Left ventricle myocardium superior (tissue), 1 donor: Measurements from ENCODE around the gene AMDHD2. TPM values are rescaled to one million over a fixed set of nuclear protein-coding genes. Genes with fewer than 3 reads are reported as not detected.

Experiments
- ATAC-seq: fragments of 200-7000 bp; cut with Tn5 transposase; one replicate; pipeline ENCODE4 v1.9.1; 2020; ENCODE audit warnings: mild to moderate bottlenecking, moderate library complexity
- DNase-seq: peaks from one replicate; pipeline ENCODE4 v3.0.0-alpha.2; 2020
- intact Hi-C: fragments of 100-400 bp; cut with micrococcal nuclease; formaldehyde crosslinking; loops from one replicate; pipeline ENCODE4 v1.11.0; 2022
- total RNA-seq: library from RNA; stranded (reverse); fragmentation: NEBNext Ultra II Directional; extraction: Animal tissue kit (Norgen Biotek cat#: 25700); gene quantifications from one replicate; pipeline ENCODE4 v1.2.1, GENCODE V29; 2021
- donor health status: DM: no; HTN: yes; CAD: no; lungs with severe emphysema.

The AMDHD2 gene
- total RNA-seq, 1 donor from 2014 or later, result 15.8 TPM

DNA sequence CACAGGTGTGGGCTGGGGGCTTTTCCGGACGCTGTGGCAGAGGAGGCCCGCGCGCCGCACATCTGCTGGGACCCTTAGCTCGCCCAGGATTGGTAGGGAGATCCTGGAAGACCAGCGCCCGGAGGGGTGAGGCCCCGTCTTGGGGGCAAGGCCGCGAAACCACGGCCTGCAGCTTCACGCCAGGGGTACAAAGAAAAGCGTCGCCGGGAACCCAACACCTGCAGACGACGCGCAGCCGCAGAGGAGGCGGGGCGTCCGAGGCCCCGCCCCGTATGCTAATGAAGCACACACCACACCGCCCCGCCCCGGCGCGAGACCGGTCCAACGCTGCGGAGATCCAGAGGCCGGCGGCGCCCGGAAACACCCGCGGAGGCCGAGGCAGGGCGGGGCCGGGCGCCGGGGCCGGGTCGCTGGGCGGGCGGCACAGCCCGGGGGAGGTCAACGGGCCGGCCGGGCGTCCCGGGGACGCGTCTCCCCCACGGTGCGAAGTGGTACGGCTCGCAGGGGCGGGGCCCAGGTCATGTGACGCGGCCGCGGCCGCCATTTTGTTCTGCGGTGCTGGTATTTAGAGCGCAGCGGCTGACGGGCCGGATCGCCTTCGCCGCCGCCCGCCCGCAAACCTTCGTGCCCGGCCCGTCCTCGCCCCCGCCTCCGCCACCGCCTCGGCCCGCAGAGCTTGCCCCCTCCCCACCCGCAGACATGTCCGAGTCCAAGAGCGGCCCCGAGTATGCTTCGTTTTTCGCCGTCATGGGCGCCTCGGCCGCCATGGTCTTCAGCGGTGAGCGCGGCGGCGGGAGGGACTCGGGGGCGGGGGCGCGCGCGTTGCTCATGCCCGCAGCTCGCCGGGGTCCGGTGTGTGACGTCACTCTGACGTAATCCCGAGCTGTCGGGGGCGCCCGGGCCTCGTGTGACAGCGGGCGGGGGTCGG, 6.5 kb upstream of the AMDHD2 start, which contains the start of gene ATP6V0C:
TSS of gene ATP6V0C (plus strand) at position 548 of the 928 bp plus-strand sequence. CDS start at position 700, 152 bp downstream.
- DNase-seq, result peak; percentile 98
- peak; percentile 89 for ATAC-seq
- intact Hi-C loops, result no loop called here

GRCh38 chr16:2514333-2515179, 5.6 kb upstream of the AMDHD2 start:
- DNase-seq, result no peak
- no peak for ATAC-seq
- intact Hi-C loops, result no loop called here

DNA sequence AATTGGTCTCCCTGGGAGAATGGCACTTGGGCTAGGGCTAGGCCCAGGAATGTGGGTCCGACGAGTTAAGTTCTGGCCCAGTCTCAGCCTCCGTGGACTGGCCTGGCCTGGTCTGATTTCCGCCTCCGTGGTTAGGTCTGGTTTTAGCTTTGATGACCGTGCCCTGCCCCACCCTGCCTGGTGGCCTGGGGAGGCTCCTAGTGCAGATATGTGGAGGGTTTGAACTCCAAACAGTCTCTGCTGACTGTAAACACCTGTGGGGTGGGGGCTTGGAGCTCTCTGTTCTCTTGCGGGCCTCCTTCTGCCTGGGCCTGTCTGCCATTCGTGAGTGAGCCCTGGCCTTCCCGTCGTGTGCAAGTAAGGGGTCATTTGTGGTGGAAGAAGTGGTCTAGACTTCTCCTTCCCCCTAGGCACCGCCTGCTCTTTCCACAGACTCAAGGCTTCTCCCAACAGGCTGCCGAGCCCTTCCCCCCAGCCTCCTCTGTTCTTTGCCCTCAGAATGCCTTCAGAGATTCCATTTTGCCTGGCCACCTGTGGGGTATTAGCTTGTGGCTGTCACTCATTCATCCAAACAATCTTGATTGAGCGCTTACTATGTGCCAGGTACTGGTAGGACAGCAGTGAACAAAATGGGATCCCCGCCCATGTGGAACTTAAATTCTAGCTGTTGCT, 4.9 kb upstream of the AMDHD2 start:
- no peak for DNase-seq
- intact Hi-C loops, result no loop called here

DNA sequence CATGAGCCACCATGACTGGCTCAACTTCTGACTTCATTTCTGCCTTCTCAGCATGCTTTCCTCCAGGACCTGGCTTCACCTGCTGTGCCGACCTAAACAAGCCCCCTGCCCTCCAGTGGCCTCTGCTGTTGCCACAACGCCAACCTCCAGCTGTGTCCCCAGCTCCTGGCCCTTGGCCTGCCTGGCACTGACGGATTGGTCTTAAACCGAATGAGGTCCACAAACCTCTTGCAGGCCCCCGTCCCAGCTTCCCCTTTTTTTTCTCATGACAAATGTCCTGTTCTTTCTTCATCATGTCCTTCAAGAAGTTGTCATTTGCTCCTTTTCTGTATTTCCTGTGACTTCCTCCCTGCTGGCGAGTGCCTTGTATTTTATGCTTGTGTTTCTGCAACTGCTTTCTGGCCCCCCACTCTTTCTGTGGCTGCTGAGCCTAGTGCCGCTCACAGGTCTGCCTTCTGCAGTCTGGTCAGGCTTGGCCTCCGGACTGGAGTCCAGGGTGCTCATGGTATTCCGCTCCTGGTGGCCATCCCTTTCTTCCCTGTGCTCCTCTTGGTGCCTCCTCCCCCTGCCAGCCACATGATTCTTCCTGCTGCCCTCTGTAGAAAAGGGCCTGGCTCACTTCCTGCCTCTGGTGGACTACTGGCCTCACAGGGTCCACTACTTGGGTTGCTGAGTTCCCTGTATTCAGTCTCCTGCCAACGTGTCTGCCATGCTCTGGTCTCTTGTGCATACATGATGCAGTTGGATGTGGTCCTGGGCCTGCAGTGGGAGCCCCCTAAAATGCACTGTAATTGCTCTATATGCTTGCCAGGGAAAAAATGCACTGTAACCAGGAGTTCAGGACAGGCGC, 3.6 kb upstream of the AMDHD2 start:
- DNase-seq (no peak), ATAC-seq (no peak)
- intact Hi-C loops, result no loop called here

More for the DNA sequence above, 4.9 kb upstream of the AMDHD2 start:
- no peak for ATAC-seq

GRCh38 chr16:2517954-2518605, 2.1 kb upstream of the AMDHD2 start:
- intact Hi-C loops, result no loop called here
- ATAC-seq (no peak), DNase-seq (no peak)

GRCh38 chr16:2518823-2519710, 1.1 kb upstream of the AMDHD2 start:
- ATAC-seq, result no peak

DNA sequence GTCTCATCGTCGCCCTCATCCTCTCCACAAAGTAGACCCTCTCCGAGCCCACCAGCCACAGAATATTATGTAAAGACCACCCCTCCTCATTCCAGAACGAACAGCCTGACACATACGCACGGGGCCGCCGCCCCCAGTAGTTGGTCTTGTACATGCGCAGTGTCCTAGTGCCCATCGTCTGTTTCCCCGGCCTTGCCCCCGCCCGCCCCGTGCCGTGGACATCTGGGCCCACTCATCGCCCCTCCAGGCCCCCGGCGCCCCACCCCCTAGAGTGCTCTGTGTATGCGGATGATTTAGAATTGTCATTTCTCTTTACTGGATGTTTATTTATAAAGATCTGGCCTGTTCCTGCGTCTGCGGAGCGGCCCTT, 475 bp upstream of the AMDHD2 start:
- DNase-seq (no peak), ATAC-seq (peak; percentile 5)
- intact Hi-C loops, result no loop called here

More at GRCh38 chr16:2518823-2519710, 1.1 kb upstream of the AMDHD2 start:
- intact Hi-C loops, result no loop called here
- DNase-seq, result peak; percentile 39

GRCh38 chr16:2520784-2521531, 787 bp downstream of the AMDHD2 start:
- ATAC-seq, result no peak
- no peak for DNase-seq

GRCh38 chr16:2523801-2524231, 3.6 kb downstream of the AMDHD2 start:
- DNase-seq (no peak), ATAC-seq (no peak)
- intact Hi-C loops, result no loop called here

More at GRCh38 chr16:2520784-2521531, 787 bp downstream of the AMDHD2 start:
- intact Hi-C loops, result no loop called here

GRCh38 chr16:2524339-2524938, 4.3 kb downstream of the AMDHD2 start:
- no peak for ATAC-seq
- DNase-seq, result no peak
- intact Hi-C loops, result no loop called here

GRCh38 chr16:2526135-2526534, 6.0 kb downstream of the AMDHD2 start:
- intact Hi-C loops, result no loop called here
- ATAC-seq (no peak), DNase-seq (no peak)

DNA sequence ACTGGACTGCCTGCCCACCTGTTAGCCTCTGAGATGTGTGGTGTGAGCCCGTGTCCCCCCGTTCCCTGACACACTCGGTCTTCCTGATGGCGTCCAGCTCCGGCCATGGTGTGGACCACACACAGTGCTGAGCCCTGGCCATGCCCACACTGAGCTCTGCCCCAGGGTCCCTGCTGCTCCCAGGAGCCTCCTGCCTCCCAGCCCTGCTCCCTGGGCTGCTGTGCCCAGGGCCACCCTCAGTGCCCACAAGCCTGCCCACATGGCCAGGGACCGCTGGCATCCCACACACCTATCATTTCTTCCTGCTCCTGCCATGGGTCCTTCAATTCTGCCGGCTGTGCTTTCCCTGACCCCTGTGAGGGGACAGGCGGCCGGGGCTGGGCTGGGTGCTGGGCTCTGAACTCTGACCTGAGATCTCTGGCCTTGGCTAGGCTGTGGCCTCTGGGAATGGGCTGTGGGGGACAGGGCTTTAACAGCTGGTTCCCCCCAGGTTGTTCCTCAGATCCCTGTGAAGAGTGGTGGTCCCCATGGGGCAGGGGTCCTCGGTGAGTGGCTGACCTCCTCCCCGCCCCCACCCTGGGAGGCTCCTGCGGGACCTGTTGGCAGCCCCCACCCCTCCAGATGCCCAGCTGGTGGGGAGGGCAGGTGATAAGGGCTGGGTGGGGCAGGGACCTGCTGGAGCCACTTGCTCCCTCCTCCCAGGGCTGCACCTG, 7.1 kb downstream of the AMDHD2 start:
- intact Hi-C loops, result no loop called here
- no peak for ATAC-seq
- DNase-seq, result no peak

- intact Hi-C loops, result no loop called here
- DNase-seq (no peak), ATAC-seq (no peak)
Observed at GRCh38 chr16:2527784-2528100, 7.6 kb downstream of the AMDHD2 start.

DNA sequence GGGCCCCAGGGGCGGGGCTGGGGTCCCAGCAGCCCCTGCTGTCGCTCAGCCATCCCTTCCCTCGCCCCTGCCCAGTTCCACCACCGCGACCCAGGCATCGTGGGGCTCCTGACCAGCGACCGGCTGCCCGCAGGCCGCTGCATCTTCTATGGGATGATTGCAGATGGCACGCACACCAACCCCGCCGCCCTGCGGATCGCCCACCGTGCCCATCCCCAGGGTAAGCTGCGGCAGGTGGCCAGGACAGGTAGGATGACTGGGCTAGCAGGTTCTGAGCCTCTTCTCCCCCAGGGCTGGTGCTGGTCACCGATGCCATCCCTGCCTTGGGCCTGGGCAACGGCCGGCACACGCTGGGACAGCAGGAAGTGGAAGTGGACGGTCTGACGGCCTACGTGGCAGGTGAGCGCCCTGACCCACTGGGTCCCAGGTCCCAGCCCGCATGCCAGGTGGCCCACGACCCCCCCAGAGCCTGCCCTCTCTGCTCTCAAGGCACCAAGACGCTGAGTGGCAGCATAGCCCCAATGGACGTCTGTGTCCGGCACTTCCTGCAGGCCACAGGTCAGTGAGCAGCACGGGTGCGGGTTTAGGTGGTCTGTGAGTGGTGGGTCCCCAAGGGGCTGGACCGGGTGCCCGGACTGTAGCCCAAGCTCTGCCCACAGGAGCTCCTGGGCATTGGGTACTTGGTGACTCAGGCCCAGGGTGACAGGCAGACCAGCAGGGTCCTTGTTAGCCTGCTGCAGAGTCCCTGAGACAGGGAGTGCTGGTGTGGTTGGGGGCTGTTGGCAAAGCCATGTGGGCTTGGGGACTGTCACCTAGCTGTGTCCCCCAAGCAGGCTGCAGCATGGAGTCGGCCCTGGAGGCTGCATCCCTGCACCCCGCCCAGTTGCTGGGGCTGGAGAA, 8.2 kb downstream of the AMDHD2 start:
- intact Hi-C loops, result no loop called here
- DNase-seq, result no peak
- no peak for ATAC-seq
